HepG2 (cell line): ENCODE results near the gene PARP2. TPM values are rescaled to one million over a fixed set of nuclear protein-coding genes. Genes with fewer than 3 reads are reported as not detected.

Experiments used
- ARNT ChIP-seq: fragments of 450-650 bp; IDR thresholded peaks from 2 replicates; pipeline ENCODE4 v1.6.1; 2017
- DNMT1 ChIP-seq: sonication (generic); formaldehyde crosslinking; IDR thresholded peaks from 2 replicates; pipeline ENCODE4 v1.5.1; 2020; ENCODE audit warnings: mild to moderate bottlenecking, missing genetic modification reagents
- FOXC1 ChIP-seq: sonication (generic); formaldehyde crosslinking; IDR thresholded peaks from 2 replicates; pipeline ENCODE4 v1.8.0; 2022; ENCODE audit warnings: mild to moderate bottlenecking, missing genetic modification reagents, borderline replicate concordance
- JUN ChIP-seq: sonication (generic); formaldehyde crosslinking; IDR thresholded peaks from 2 replicates; pipeline ENCODE4 v1.4.0; 2020; ENCODE audit warnings: mild to moderate bottlenecking, missing genetic modification reagents
- NCOR1 ChIP-seq: fragments of 200-600 bp; sonication (generic); IDR thresholded peaks from 2 replicates; pipeline ENCODE4 v1.7.0; 2017; ENCODE audit warnings: antibody characterized with exemption, low read length, borderline replicate concordance
- POLR2A ChIP-seq, 2 experiments: IDR thresholded peaks; 2 replicates each; pipeline ENCODE4 v1.6.1; 2011; ENCODE audit warnings: low read depth in 2 of 2, low read length in 2 of 2, mild to moderate bottlenecking in 1 of 2, moderate library complexity in 1 of 2; ENCODE audit not compliant: insufficient read depth in 1 of 2
- PTBP1 ChIP-seq: fragments of 200-400 bp; formaldehyde crosslinking; IDR thresholded peaks from 2 replicates; pipeline ENCODE4 v1.6.1; 2018; ENCODE audit warnings: low read length, low read depth; ENCODE audit not compliant: poor library complexity, severe bottlenecking
- SPEN ChIP-seq: sonication (generic); formaldehyde crosslinking; IDR thresholded peaks from 2 replicates; pipeline ENCODE4 v1.5.1; 2020; ENCODE audit warnings: low read depth, mild to moderate bottlenecking, missing genetic modification reagents
- ZFP90 ChIP-seq: sonication (generic); formaldehyde crosslinking; IDR thresholded peaks from 2 replicates; pipeline ENCODE4 v1.8.0; 2022; ENCODE audit warnings: missing genetic modification reagents, mild to moderate bottlenecking, inconsistent platforms, borderline replicate concordance
- ZNF12 ChIP-seq: sonication (generic); formaldehyde crosslinking; IDR thresholded peaks from 2 replicates; pipeline ENCODE4 v1.5.0; 2020; ENCODE audit warnings: missing genetic modification reagents
- ZNF558 ChIP-seq: sonication (generic); formaldehyde crosslinking; IDR thresholded peaks from 2 replicates; pipeline ENCODE4 v1.9.0; 2022; ENCODE audit warnings: mild to moderate bottlenecking, missing genetic modification reagents, borderline replicate concordance
- polyA plus RNA-seq, 8 experiments: library from polyadenylated mRNA; depleted of rRNA in 3 of 8; stranded (reverse) in 7 of 8; unstranded in 1 of 8; fragments of >200 nt; fragmentation: Illumina TruSeq in 4 of 8; extraction: Trizol in 4 of 8; gene quantifications; 2 replicates each; pipeline versions ENCODE4 v1.2.1 to v1.2.3, GENCODE V29; 2011 to 2016; ENCODE audit warnings: low read depth in 4 of 8, missing spikeins in 1 of 8, mixed read lengths in 1 of 8; ENCODE audit not compliant: insufficient read depth in 1 of 8
- total RNA-seq, 5 experiments: library from RNA; depleted of rRNA; stranded (reverse); fragments of >200 nt; fragmentation: Illumina TruSeq; extraction: Trizol; gene quantifications; 2 replicates each; pipeline ENCODE4 v1.2.3, GENCODE V29; 2016; ENCODE audit warnings: low read depth in 1 of 5
- TF ChIP-seq, protein P1 (sequence below): sonication (generic); formaldehyde crosslinking; IDR thresholded peaks from 2 replicates; pipeline ENCODE4 v1.4.0; 2020; ENCODE audit warnings: missing genetic modification reagents, borderline replicate concordance
- TF ChIP-seq, protein P2 (sequence below), 2 experiments: sonication (generic) in 1 of 2; formaldehyde crosslinking in 1 of 2; IDR thresholded peaks; 2 replicates each; pipeline versions ENCODE4 v1.4.0 to v1.6.1; 2016 to 2020; ENCODE audit warnings: borderline replicate concordance in 1 of 2, low read depth in 1 of 2, mild to moderate bottlenecking in 1 of 2, missing genetic modification reagents in 1 of 2
- TF ChIP-seq, protein P3 (sequence below): sonication (generic); formaldehyde crosslinking; IDR thresholded peaks from 2 replicates; pipeline ENCODE4 v1.5.0; 2020; ENCODE audit warnings: missing genetic modification reagents
- TF ChIP-seq, protein P4 (sequence below): IDR thresholded peaks from 2 replicates; pipeline ENCODE4 v1.6.1; 2012; ENCODE audit warnings: low read length, improper control_type of control experiment

PARP2 gene
- total and polyA plus RNA-seq, 2 of the 13 experiments (the other 11 are each of a cell fraction or from before 2014, with no cell fraction given), result 37.3 to 38.4 TPM

DNA sequence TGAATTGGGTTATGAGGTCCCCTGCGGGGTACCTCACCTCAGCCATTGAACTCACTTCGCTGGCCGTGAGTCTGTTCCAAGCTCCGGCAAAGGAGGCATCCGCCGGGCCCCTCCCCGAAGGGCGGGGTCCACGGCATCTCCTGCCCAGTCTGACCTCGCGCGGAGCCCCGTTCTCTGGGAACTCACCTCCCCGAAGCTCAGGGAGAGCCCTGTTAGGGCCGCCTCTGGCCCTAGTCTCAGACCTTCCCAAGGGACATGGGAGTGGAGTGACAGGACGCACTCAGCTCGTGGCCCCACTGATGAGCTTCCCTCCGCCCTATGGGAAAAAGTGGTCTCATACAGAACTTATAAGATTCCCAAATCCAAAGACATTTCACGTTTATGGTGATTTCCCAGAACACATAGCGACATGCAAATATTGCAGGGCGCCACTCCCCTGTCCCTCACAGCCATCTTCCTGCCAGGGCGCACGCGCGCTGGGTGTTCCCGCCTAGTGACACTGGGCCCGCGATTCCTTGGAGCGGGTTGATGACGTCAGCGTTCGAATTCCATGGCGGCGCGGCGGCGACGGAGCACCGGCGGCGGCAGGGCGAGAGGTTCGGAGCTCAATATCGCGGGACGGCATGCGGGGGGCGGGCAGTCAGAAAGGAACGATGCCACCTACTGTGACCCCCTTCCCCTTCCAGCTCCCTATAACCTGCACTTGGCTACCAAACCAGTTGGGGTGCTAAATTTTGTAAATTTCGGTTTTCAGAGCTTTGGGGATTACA lies at the start of gene PARP2 (continued):
- TF ChIP-seq NCOR1 (peak; percentile 32; the same call in 1 of the 2 replicates), FOXC1 (CRISPR knock-in tag) (peak; percentile 81), ZFP90 (peak; percentile 59), PTBP1 (no peak), ZNF12 (CRISPR knock-in tag) (peak; percentile 85), DNMT1 (CRISPR knock-in tag) (no peak), POLR2A (IDR thresholded peaks at IDR 0.05; ENCODE audit: insufficient read depth in 1 of 2, low read depth in 2 of 2, low read length in 2 of 2) (peak; percentile 82 to 99), ZNF558 (CRISPR knock-in tag) (peak; percentile 74), JUN (CRISPR knock-in tag) (peak; percentile 93; the same call in 1 of the 2 replicates), SPEN (CRISPR knock-in tag) (peak; percentile 97), ARNT (no peak)
- TF ChIP-seq, protein P1, sequence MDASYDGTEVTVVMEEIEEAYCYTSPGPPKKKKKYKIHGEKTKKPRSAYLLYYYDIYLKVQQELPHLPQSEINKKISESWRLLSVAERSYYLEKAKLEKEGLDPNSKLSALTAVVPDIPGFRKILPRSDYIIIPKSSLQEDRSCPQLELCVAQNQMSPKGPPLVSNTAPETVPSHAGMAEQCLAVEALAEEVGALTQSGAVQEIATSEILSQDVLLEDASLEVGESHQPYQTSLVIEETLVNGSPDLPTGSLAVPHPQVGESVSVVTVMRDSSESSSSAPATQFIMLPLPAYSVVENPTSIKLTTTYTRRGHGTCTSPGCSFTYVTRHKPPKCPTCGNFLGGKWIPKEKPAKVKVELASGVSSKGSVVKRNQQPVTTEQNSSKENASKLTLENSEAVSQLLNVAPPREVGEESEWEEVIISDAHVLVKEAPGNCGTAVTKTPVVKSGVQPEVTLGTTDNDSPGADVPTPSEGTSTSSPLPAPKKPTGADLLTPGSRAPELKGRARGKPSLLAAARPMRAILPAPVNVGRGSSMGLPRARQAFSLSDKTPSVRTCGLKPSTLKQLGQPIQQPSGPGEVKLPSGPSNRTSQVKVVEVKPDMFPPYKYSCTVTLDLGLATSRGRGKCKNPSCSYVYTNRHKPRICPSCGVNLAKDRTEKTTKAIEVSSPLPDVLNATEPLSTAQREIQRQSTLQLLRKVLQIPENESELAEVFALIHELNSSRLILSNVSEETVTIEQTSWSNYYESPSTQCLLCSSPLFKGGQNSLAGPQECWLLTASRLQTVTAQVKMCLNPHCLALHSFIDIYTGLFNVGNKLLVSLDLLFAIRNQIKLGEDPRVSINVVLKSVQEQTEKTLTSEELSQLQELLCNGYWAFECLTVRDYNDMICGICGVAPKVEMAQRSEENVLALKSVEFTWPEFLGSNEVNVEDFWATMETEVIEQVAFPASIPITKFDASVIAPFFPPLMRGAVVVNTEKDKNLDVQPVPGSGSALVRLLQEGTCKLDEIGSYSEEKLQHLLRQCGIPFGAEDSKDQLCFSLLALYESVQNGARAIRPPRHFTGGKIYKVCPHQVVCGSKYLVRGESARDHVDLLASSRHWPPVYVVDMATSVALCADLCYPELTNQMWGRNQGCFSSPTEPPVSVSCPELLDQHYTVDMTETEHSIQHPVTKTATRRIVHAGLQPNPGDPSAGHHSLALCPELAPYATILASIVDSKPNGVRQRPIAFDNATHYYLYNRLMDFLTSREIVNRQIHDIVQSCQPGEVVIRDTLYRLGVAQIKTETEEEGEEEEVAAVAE, result no peak
- TF ChIP-seq, protein P2, sequence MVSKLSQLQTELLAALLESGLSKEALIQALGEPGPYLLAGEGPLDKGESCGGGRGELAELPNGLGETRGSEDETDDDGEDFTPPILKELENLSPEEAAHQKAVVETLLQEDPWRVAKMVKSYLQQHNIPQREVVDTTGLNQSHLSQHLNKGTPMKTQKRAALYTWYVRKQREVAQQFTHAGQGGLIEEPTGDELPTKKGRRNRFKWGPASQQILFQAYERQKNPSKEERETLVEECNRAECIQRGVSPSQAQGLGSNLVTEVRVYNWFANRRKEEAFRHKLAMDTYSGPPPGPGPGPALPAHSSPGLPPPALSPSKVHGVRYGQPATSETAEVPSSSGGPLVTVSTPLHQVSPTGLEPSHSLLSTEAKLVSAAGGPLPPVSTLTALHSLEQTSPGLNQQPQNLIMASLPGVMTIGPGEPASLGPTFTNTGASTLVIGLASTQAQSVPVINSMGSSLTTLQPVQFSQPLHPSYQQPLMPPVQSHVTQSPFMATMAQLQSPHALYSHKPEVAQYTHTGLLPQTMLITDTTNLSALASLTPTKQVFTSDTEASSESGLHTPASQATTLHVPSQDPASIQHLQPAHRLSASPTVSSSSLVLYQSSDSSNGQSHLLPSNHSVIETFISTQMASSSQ (IDR thresholded peaks at IDR 0.05; ENCODE audit: low read depth), result peak; percentile 38; the same call in 1 of the 2 replicates
- TF ChIP-seq, protein P2 (CRISPR knock-in tag; IDR thresholded peaks at IDR 0.05; ENCODE audit: borderline replicate concordance), result peak; percentile 79; the same call in 1 of the 2 replicates
- TF ChIP-seq, protein P3, sequence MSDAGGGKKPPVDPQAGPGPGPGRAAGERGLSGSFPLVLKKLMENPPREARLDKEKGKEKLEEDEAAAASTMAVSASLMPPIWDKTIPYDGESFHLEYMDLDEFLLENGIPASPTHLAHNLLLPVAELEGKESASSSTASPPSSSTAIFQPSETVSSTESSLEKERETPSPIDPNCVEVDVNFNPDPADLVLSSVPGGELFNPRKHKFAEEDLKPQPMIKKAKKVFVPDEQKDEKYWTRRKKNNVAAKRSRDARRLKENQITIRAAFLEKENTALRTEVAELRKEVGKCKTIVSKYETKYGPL (CRISPR knock-in tag), result no peak
- TF ChIP-seq, protein P4, sequence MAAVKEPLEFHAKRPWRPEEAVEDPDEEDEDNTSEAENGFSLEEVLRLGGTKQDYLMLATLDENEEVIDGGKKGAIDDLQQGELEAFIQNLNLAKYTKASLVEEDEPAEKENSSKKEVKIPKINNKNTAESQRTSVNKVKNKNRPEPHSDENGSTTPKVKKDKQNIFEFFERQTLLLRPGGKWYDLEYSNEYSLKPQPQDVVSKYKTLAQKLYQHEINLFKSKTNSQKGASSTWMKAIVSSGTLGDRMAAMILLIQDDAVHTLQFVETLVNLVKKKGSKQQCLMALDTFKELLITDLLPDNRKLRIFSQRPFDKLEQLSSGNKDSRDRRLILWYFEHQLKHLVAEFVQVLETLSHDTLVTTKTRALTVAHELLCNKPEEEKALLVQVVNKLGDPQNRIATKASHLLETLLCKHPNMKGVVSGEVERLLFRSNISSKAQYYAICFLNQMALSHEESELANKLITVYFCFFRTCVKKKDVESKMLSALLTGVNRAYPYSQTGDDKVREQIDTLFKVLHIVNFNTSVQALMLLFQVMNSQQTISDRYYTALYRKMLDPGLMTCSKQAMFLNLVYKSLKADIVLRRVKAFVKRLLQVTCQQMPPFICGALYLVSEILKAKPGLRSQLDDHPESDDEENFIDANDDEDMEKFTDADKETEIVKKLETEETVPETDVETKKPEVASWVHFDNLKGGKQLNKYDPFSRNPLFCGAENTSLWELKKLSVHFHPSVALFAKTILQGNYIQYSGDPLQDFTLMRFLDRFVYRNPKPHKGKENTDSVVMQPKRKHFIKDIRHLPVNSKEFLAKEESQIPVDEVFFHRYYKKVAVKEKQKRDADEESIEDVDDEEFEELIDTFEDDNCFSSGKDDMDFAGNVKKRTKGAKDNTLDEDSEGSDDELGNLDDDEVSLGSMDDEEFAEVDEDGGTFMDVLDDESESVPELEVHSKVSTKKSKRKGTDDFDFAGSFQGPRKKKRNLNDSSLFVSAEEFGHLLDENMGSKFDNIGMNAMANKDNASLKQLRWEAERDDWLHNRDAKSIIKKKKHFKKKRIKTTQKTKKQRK, result no peak
